Stimulated activated CD4-positive, alpha-beta T cell treated with anti-CD3 and anti-CD28 coated beads, Interleukin-1b, Interleukin-23, amount 100 ng/mL, for 24 hours (primary cell): Measurements from ENCODE around the gene PDZD2.

Experiments
- DNase-seq, 4 experiments: peaks; one replicate each; pipeline ENCODE4 v3.0.0-alpha.2; 2020; ENCODE audit warnings: low read depth in 4 of 4, low spot score in 1 of 4

PDZD2 gene

GRCh38 chr5:32126691-32127090 lies 487.8 kb downstream of the PDZD2 start:
- no peak for DNase-seq

DNA sequence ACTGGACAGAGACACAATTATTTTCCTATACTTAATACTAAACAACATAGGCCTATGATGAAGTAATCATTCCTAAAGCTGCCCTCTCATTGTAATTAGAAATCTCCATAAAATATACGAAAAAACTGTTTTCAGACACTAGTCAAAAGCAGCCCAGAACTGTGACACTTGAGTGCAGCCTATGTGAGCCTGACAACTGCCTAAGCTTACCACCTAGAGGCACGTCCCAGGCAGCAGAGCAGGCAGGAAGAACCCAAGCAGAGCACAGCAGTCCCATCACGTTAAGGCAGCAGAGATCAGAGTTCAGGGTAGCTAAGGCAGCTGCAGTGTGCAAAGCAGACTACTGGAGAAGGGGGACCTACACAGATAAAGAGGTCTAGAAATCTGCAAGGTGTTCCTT lies 488.8 kb downstream of the PDZD2 start:
- DNase-seq: no peak

DNA sequence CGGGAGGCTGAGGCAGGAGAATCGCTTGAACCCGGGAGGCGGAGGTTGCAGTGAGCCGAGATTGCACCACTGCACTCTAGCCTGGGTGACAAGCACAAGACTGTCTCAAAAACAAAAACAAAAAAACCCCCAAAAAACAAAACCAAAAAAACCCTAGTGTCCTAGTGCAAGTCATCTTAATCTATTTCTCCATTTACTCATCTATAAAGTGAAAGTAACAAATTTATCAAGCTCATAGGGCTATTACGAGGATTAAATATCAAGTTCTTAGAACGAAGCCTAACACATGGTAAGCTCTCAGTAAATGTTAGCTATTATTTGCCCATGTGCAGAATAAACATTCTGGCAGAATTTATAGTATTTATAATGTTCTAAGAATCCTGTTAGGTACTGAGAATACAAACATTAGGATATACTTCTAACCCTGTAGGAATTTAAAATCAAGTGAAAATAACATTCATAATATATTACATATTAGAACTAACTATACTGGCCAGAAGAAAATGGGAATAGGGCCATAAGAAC lies 490.2 kb downstream of the PDZD2 start:
- DNase-seq: no peak

DNA sequence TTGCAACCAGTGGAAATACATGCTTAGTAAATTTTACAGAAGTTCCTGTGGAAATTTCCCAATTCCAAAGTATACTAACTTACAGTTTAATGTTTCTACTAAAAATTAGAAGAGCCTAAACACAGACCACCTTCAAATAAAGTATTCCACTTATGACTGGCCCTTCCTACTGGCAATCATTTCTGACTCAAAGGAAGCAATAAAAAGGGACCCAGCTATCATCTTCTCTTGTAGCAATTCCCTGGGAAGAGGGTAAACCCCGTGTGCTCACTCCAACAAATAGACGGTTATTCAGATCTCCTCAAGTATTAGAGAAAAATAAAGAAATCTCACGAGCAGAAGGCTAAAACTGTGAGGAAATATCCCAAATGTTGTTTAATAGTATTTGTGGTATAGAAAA lies 491.9 kb downstream of the PDZD2 start:
- no peak for DNase-seq

DNA sequence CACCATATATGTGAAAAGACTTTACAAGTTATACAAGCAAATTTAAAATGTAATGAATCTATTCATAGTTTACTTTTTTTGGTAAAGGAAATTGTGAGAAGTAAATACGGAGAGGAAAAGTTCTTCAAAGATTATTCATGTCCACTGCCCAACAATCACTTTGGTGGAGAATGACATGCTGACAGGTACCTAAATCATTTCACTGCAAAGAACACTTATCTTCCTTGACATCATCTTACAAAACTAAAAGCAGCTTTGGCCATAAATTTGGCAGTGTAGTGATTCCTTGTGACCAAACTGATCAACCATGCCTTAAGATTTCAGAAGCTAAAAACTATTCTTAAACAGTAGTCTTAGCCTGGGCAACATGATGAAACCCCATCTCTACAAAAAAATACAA lies 492.7 kb downstream of the PDZD2 start:
- no peak for DNase-seq

GRCh38 chr5:32132757-32133156 lies 493.8 kb downstream of the PDZD2 start:
- no peak for DNase-seq

DNA sequence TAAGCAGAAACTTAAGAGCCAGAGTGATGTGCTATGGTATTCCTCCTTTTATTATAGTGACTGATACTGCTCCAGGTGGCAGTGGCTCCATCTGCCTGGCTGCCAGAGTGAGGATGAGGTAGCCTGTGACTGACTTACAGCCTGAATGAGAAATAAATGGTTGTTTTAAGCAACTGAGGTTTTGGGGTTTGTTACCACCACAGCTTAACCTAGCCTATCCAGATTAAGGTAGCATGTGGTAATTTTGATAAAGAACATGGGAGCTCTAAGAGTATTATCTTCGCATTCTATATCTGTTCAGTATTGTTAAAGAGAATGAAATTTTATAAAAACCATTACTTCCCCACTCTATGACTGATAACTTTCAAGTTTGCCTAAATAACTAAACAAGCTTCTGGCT lies 496.2 kb downstream of the PDZD2 start:
- no peak for DNase-seq

DNA sequence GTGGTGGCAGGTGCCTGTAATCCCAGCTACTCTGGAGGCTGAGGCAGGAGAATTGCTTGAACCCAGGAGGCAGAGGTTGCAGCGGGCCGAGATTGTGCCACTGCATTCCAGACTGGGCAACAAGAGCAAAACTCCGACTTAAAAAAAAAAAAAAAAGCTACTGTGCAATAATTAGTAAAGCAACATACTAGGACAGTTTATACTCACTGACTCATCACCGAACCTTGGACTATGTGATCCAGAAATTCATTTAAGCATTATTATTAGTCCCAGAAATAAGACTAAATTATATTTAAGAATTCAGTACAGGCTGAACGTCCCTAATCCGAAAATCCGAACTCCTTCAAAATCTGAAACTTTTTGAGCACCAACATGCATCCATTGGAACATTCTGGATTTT lies 497.4 kb downstream of the PDZD2 start:
- DNase-seq: no peak

GRCh38 chr5:32138839-32139493 lies 500.0 kb downstream of the PDZD2 start:
- DNase-seq: peak; percentile 24 to 63 (median 44)

- no peak for DNase-seq
These were observed 504.9 kb downstream of the PDZD2 start for GRCh38 chr5:32143617-32144377.

DNA sequence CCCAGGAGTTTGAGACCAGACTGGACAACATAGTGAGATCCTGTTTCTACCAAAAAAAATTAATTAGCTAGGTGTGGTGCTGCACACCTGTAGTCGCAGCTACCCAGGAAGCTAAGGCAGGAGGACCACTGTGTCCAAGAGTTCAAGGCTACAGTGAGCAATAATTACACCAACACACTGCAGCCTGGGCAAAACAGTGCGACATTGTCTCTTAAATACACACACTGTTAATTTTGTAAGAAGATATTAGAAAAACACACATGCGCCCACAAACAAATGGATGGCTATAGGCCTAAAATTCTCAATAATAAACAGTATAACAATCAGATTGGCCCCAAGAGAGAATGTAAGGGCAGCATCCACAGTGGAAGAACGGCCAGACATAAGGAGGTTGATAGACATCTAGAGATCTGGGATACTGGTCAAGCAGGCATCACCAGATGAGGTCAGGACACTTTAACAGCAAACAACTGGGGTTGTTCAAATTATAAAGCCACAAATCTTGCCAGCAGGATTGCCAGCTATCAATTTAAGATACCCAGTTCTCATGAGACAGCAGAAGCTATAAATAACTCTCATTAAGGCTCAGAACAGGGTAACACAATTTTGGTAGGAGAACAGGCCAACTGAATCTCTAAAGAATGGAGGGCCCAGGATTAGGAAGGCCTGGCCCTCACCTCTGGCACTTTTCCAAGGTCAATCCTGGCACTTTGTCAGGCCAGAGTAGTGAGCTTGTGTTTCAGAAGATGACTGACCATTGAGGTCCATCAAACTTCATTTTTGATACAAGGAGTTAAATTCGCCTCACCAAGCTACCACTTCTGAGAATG lies 505.7 kb downstream of the PDZD2 start:
- DNase-seq: no peak

GRCh38 chr5:32145378-32145777 lies 506.4 kb downstream of the PDZD2 start:
- DNase-seq: no peak

DNA sequence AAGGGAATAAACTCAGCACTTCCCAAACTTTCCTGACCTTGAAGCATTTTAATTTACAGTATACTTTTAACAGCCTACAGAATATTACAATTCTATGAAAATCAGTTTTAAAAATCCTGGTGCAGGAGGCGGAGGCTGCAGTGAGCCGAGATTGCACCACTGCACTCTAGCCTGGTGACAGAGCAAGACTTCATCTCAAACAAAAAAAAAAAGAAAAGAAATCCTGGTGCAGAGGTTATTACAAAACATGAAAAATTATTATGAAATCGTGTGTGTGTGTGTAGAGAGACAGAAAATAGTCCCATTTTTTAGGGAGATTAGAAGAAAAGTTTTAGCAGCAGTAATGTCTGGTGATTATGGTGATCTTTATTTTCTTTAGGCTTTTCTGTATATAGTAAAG lies 508.3 kb downstream of the PDZD2 start:
- DNase-seq: no peak

DNA sequence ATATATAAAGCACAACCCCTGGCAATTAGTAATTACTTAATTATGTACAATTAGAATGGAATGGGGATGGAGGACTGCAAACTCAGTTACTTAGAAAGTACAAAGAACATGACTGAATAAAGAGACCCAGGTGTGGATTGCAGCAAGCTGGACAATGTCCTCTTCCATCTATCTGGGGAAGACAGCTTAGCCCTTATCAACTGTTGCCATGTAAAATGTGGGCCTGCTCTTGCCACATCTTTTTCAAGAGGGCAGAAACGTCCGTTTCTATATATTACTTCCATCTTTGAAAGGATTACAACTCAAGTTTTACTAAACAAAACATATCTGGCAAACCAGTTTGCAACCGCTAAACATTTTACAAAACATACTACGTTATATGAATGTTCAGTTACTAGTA lies 509.0 kb downstream of the PDZD2 start:
- no peak for DNase-seq

DNA sequence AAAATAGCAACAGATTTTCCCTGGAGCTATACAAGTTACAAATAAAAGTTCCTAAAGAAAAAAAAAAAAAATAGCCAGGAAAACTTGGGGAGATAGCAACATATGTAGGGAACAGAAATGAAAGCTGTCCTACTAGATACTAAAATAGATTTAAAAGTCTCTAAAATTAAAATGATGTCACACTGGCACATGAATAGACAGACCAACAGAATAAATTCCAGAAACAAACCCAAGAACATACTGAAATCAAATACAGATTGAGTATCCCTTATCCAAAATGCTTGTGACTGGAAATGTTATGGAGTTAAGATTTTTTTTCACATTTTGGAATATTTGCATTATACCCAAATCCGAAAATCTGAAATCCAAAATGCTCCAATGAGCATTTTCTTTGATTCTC lies 511.4 kb downstream of the PDZD2 start:
- DNase-seq: no peak

GRCh38 chr5:32151198-32151597 lies 512.3 kb downstream of the PDZD2 start:
- no peak for DNase-seq

DNA sequence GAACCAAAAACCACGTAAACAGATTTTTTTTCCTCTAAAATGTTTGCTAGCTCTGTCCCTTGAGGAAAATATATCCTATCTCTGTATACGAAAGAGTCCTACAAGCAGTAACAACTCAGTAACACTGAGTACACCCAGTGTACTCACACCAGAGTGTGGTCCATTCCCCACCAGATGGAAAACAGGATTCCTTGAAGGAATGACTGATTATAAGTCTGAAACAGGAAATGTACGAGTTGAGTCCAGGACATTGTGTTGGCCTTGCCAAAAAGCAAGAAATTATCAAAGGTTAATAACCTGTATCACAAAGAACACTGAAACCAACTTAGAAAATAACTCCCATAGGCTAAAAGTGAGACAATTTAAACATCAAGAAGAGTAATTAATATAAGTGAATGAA lies 514.8 kb downstream of the PDZD2 start:
- DNase-seq: no peak

- no peak for DNase-seq
These were observed 516.3 kb downstream of the PDZD2 start for GRCh38 chr5:32155211-32155610.

DNA sequence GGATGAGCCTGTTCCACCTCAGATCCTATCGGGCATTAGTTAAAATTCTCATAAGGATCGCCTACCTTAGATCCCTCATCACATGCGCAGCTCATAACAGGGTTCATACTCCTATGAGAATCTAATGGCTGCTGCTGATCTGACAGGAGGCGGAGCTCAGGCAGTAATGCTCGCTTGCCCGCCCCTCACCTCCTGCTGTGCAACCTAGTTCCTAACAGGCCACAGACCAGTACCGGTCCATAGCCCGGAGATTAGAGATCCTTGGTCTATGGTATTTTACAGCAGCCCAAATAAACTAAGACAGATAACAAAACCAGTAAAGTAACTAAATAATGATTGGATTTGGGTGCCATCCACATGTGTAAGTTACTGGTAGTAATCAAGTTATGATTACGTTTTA lies 517.7 kb downstream of the PDZD2 start:
- DNase-seq: no peak

DNA sequence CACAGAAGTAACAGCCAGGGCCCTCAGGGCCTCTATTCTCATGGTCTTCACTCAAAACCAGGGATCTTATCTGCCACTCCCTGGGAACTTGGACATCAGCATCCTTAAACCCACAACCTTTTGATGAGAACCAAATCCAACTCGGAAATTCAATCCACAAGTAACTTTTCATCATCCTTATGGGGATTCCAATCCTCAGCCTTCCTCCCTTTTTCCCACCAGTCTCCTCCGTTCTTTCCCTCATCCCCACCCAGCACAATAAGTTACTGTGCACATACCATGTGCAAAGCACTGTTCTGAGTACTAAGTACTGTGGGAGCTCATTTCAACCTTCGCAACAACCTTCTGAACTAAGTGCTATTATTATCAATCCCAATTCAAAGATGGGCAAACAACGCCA lies 518.1 kb downstream of the PDZD2 start:
- no peak for DNase-seq

GRCh38 chr5:32158679-32158975 lies 519.7 kb downstream of the PDZD2 start:
- no peak for DNase-seq
